GM12878 (cell line): Measurements from ENCODE around the gene MPV17. TPM values are rescaled to one million over a fixed set of nuclear protein-coding genes. Genes with fewer than 3 reads are reported as not detected.
A peak's percentile ranks its signal among the peaks of the same experiment; 100 is the strongest.

Source experiments
- ATAC-seq: fragments of 200-7000 bp; cut with Tn5 transposase; 3 replicates; pipeline ENCODE4 v1.9.1; 2020; ENCODE audit warnings: mild to moderate bottlenecking, moderate library complexity
- BruUV-seq: library from RNA; stranded (reverse); fragments of 400-500 nt; replicated peaks from 2 replicates; lab custom pipeline; 2021; lab: Mats Ljungman, UMichigan
- CTCF ChIA-PET: fragments of 300-600 bp; sonication (Branson Sonifier 250); formaldehyde crosslinking; extraction: SDS; loops from one replicate; lab custom pipeline; 2021; ENCODE audit warnings: inconsistent platforms; lab: Yijun Ruan, JAX
- POLR2A ChIA-PET: fragments of 350-600 bp; formaldehyde crosslinking; extraction: SDS; loops from one replicate; lab custom pipeline; 2021; ENCODE audit warnings: inconsistent platforms; lab: Charles Lee
- RAD21 ChIA-PET: fragments of 300-600 bp; sonication (Branson Sonifier 250); formaldehyde crosslinking; loops from one replicate; lab custom pipeline; 2023; ENCODE audit warnings: antibody characterized with exemption; ENCODE audit not compliant: unreplicated experiment; lab: Charles Lee
- SMC1A ChIA-PET: fragments of 300-600 bp; sonication (Branson Sonifier 250); formaldehyde crosslinking; loops from one replicate; lab custom pipeline; 2023; ENCODE audit not compliant: unreplicated experiment, uncharacterized antibody; lab: Charles Lee
- DNase-seq: peaks from one replicate; pipeline ENCODE4 v3.0.0-alpha.2; 2011; ENCODE audit warnings: low read depth, low spot score
- FAIRE-seq: peaks from 3 replicates; lab custom pipeline; 2011; peaks lifted over from hg19 to GRCh38; lab: Jason Lieb, UNC
- H2AFZ ChIP-seq: 2 replicates; pipeline ENCODE4 v1.6.0; 2011; ENCODE audit warnings: low read depth, low read length, control low read depth; ENCODE audit not compliant: control insufficient read depth
- H3K27ac ChIP-seq: 2 replicates; pipeline ENCODE4 v1.5.1; 2011; ENCODE audit warnings: control low read depth; ENCODE audit not compliant: control insufficient read depth, insufficient read depth
- H3K27me3 ChIP-seq, 2 experiments: replicated peaks in 1 of 2; 2 replicates each; pipeline versions ENCODE4 v1.6.0 to v1.6.1; 2011; ENCODE audit warnings: low read length in 1 of 2; ENCODE audit not compliant: control insufficient read depth in 2 of 2, insufficient read depth in 2 of 2
- H3K36me3 ChIP-seq, 2 experiments: 2 replicates each; pipeline ENCODE4 v1.5.1; 2011; ENCODE audit warnings: low read length in 1 of 2; ENCODE audit not compliant: control insufficient read depth in 2 of 2, insufficient read depth in 2 of 2
- H3K4me1 ChIP-seq: 2 replicates; pipeline ENCODE4 v1.6.1; 2011; ENCODE audit warnings: mild to moderate bottlenecking, low read length, moderate library complexity, mixed read lengths; ENCODE audit not compliant: control insufficient read depth, insufficient read depth
- H3K4me2 ChIP-seq: 2 replicates; pipeline ENCODE4 v1.6.0; 2011; ENCODE audit warnings: control low read depth; ENCODE audit not compliant: control insufficient read depth, insufficient read depth
- H3K4me3 ChIP-seq: fragments of 200-600 bp; sonication (generic); 2 replicates; pipeline ENCODE4 v1.5.1; 2016
- H3K79me2 ChIP-seq: 2 replicates; pipeline ENCODE4 v1.6.0; 2011; ENCODE audit warnings: low read length; ENCODE audit not compliant: control insufficient read depth, insufficient read depth
- H3K9ac ChIP-seq: 2 replicates; pipeline ENCODE4 v1.8.0; 2011; ENCODE audit warnings: low read length, control low read depth, mixed read lengths; ENCODE audit not compliant: control insufficient read depth, insufficient read depth
- H3K9me3 ChIP-seq: replicated peaks from 3 replicates; pipeline ENCODE4 v1.5.1; 2011; ENCODE audit warnings: mild to moderate bottlenecking, low read length; ENCODE audit not compliant: control insufficient read depth, insufficient read depth
- H4K20me1 ChIP-seq: 2 replicates; pipeline ENCODE4 v1.6.0; 2011; ENCODE audit not compliant: control insufficient read depth, insufficient read depth
- KLF5 ChIP-seq: fragments of 450-650 bp; IDR thresholded peaks from 2 replicates; pipeline ENCODE4 v1.6.1; 2014; ENCODE audit warnings: mild to moderate bottlenecking; ENCODE audit not compliant: partially characterized antibody
- PBX3 ChIP-seq: IDR thresholded peaks from 2 replicates; pipeline ENCODE4 v1.6.1; 2011; ENCODE audit warnings: mild to moderate bottlenecking, low read depth, low read length, moderate library complexity; ENCODE audit not compliant: insufficient replicate concordance
- RELB ChIP-seq: fragments of 450-650 bp; IDR thresholded peaks from 2 replicates; pipeline ENCODE4 v1.6.1; 2017; ENCODE audit warnings: low read depth, mild to moderate bottlenecking, moderate library complexity
- RUNX3 ChIP-seq: IDR thresholded peaks from 2 replicates; pipeline ENCODE4 v1.6.1; 2012; ENCODE audit warnings: low read length, inconsistent platforms
- SPI1 ChIP-seq: IDR thresholded peaks from 2 replicates; pipeline ENCODE4 v1.6.1; 2011; ENCODE audit warnings: low read depth, mild to moderate bottlenecking, low read length, moderate library complexity, borderline replicate concordance; ENCODE audit not compliant: insufficient read depth
- WGBS: methylation state at CpG from one replicate; pipeline ENCODE4 v1.1.6; 2016; ENCODE audit warnings: low lambda C conversion rate; ENCODE audit not compliant: insufficient replicate concordance, insufficient coverage; ENCODE audit errors: missing lambda C conversion rate; 5-methylcytosine and 5-hydroxymethylcytosine counted together
- in situ Hi-C: fragments of 300-500 bp; cut with MboI; formaldehyde crosslinking; loops from 9 replicates; pipeline ENCODE4 v1.14.3; 2018; ENCODE audit warnings: mixed read lengths
- intact Hi-C: fragments of 100-400 bp; cut with micrococcal nuclease; formaldehyde crosslinking; loops from one replicate; pipeline ENCODE4 v1.14.2; 2022; ENCODE audit not compliant: unreplicated experiment
- polyA plus RNA-seq, 11 experiments: library from polyadenylated mRNA; depleted of rRNA in 4 of 11; unstranded in 6 of 11; stranded (reverse) in 5 of 11; fragments of >200 nt; fragmentation: Nextera tagmentation in 4 of 11; fragmentation: Illumina TruSeq in 1 of 11; extraction: Ambion mirVana in 4 of 11; extraction: Trizol in 1 of 11; gene quantifications; 1 replicate in 1 of 11; 2 replicates in 10 of 11; pipeline versions ENCODE4 v1.2.1 to v1.2.3, GENCODE V29; 2011 to 2016; ENCODE audit warnings: inconsistent platforms in 2 of 11, missing spikeins in 2 of 11, low read depth in 1 of 11
- total RNA-seq, 4 experiments: library from RNA; depleted of rRNA in 3 of 4; stranded (reverse); fragments of >200 nt in 3 of 4; fragmentation: Illumina TruSeq in 1 of 4; extraction: Trizol in 1 of 4; gene quantifications; 2 replicates each; pipeline versions ENCODE4 v1.2.1 to v1.2.3, GENCODE V29; 2013 to 2021

MPV17 gene
- total and polyA plus RNA-seq, 10 of the 15 experiments (the other 5 are each of a cell fraction or from before 2014, with no cell fraction given), result 63.4 to 143 (median 89.0) TPM

- POLR2A ChIA-PET, result no interaction called here
- DNase-seq (no peak), FAIRE-seq (no peak), ATAC-seq (peak; percentile 41; the same call in 1 of the 3 replicates)
- no peak overlapping the region for H3K4me3 ChIP-seq
- no peak overlapping the region for H3K27ac ChIP-seq
- CTCF ChIA-PET, result interaction anchor here (0.8 to 7.9 kb wide), 4 partner anchors 8 to 190 kb away, joined by 3 to 52 read pairs (median 4); no protein-coding TSS in a partner anchor
- H3K27me3 ChIP-seq, result peaks cover 0 to 3% of the 10 kb centered on the region in 2 experiments; a peak in 1 of 4 replicates
- intact Hi-C loops (no loop called here), in situ Hi-C loops (no loop called here)
- H3K36me3 ChIP-seq, result no peaks in the 10 kb centered on the region
- no peaks in the 10 kb centered on the region for H3K79me2 ChIP-seq
- no TSS peak for BruUV-seq
- 33% methylated on average over 2 of the region's 2 CpGs for WGBS
- H3K9me3 ChIP-seq, result no peaks in the 10 kb centered on the region
- TF ChIP-seq PBX3 (no peak), RUNX3 (0 out of 2 replicates have a peak, but pooled peaks have one; percentile 5), SPI1 (no peak), RELB (no peak), KLF5 (no peak)
- RAD21 ChIA-PET, result interaction anchor here (1.2 kb wide), 1 partner anchor 9 kb away, joined by 7 read pairs; no protein-coding TSS in a partner anchor
- H3K4me1 ChIP-seq, result peaks cover 4% of the 10 kb centered on the region; the same call in 1 of the 2 replicates
- H3K4me2 ChIP-seq, result no peak overlapping the region
- no peak overlapping the region for H3K9ac ChIP-seq
- SMC1A ChIA-PET, result interaction anchor here (0.5 to 1.5 kb wide), 3 partner anchors 9 to 162 kb away, joined by 3 to 9 read pairs (median 3); no protein-coding TSS in a partner anchor
- no peaks in the 10 kb centered on the region for H4K20me1 ChIP-seq
- H2AFZ ChIP-seq, result no peak overlapping the region
These were observed 52.2 kb downstream of the MPV17 start for GRCh38 chr2:27270670-27271069.
